A549 (cell line): ENCODE data around the gene HDGFL2. TPM values are rescaled to one million over a fixed set of nuclear protein-coding genes. Genes with fewer than 3 reads are reported as not detected.

Experiments used
- ATAC-seq, 2 experiments: fragments of 200-7000 bp in 1 of 2; fragments of >200 bp in 1 of 2; cut with Nextera tagmentation in 1 of 2; cut with Tn5 transposase in 1 of 2; 3 replicates each; pipeline versions ENCODE4 v1.8.0 to v1.9.1; 2018 to 2020; ENCODE audit warnings: mild to moderate bottlenecking in 1 of 2, moderate library complexity in 1 of 2
- CTCF ChIA-PET: fragments of 300-600 bp; sonication (Branson Sonifier 250); formaldehyde crosslinking; extraction: SDS; loops from one replicate; lab custom pipeline; 2021; ENCODE audit warnings: antibody characterized with exemption, inconsistent platforms; lab: Yijun Ruan, JAX
- POLR2A ChIA-PET: fragments of 350-600 bp; formaldehyde crosslinking; extraction: SDS; loops from one replicate; lab custom pipeline; 2021; ENCODE audit warnings: antibody characterized with exemption, inconsistent platforms; lab: Yijun Ruan, JAX
- DNase-seq, 2 experiments: peaks; one replicate each; pipeline versions ENCODE4 v3.0.0 to v3.0.0-alpha.2; 2011 to 2016; ENCODE audit warnings: low read depth in 1 of 2, low spot score in 1 of 2
- FAIRE-seq: peaks from 2 replicates; lab custom pipeline; 2011; peaks lifted over from hg19 to GRCh38; lab: Jason Lieb, UNC
- H3K27ac ChIP-seq, 2 experiments: fragments of >200 bp; sonication (Bioruptor Twin); formaldehyde crosslinking; 3 replicates each; pipeline ENCODE4 v1.5.1; 2016 to 2017
- H3K4me1 ChIP-seq: fragments of >200 bp; sonication (Bioruptor Twin); formaldehyde crosslinking; 3 replicates; pipeline ENCODE4 v1.6.1; 2016
- H3K4me2 ChIP-seq: fragments of >200 bp; sonication (Bioruptor Twin); formaldehyde crosslinking; 3 replicates; pipeline ENCODE4 v1.6.1; 2016
- H3K4me3 ChIP-seq: fragments of >200 bp; sonication (Bioruptor Twin); formaldehyde crosslinking; 3 replicates; pipeline ENCODE4 v1.5.1; 2016
- H3K9me3 ChIP-seq: fragments of >200 bp; sonication (Bioruptor Twin); formaldehyde crosslinking; 3 replicates; pipeline ENCODE4 v1.6.1; 2016
- BHLHE40 ChIP-seq: IDR thresholded peaks from 2 replicates; pipeline ENCODE4 v1.6.1; 2012; ENCODE audit warnings: low read depth, low read length, inconsistent platforms
- CBX8 ChIP-seq: fragments of 200-600 bp; sonication (generic); IDR thresholded peaks from 2 replicates; pipeline ENCODE4 v1.6.1; 2016
- CEBPB ChIP-seq, 2 experiments: fragments of >200 bp in 1 of 2; sonication (Bioruptor Twin) in 1 of 2; formaldehyde crosslinking in 1 of 2; IDR thresholded peaks; 2 replicates each; pipeline ENCODE4 v1.6.1; 2012 to 2016
- CHD2 ChIP-seq: fragments of 150-350 bp; IDR thresholded peaks from 2 replicates; pipeline ENCODE4 v1.6.1; 2014; ENCODE audit warnings: low read length; ENCODE audit not compliant: partially characterized antibody
- CHD4 ChIP-seq: fragments of 200-600 bp; sonication (generic); IDR thresholded peaks from 2 replicates; pipeline ENCODE4 v1.6.1; 2016; ENCODE audit warnings: antibody characterized with exemption, mild to moderate bottlenecking, borderline replicate concordance
- EP300 ChIP-seq, 2 experiments: fragments of >200 bp; sonication (Bioruptor Twin); formaldehyde crosslinking; IDR thresholded peaks; 2 replicates in 1 of 2; 3 replicates in 1 of 2; pipeline ENCODE4 v1.6.1; 2016 to 2017
- FOSB ChIP-seq: fragments of 250-450 bp; sonication (Bioruptor Pico); IDR thresholded peaks from 2 replicates; pipeline ENCODE4 v1.5.0; 2020; ENCODE audit warnings: mild to moderate bottlenecking, moderate library complexity
- FOXS1 ChIP-seq: fragments of 250-450 bp; sonication (Bioruptor Pico); IDR thresholded peaks from 2 replicates; pipeline ENCODE4 v1.5.0; 2020; ENCODE audit warnings: mild to moderate bottlenecking, moderate library complexity
- GATA3 ChIP-seq: IDR thresholded peaks from 2 replicates; pipeline ENCODE4 v1.6.1; 2012; ENCODE audit warnings: borderline replicate concordance
- JUN ChIP-seq, 2 experiments: fragments of >200 bp; sonication (Bioruptor Twin); formaldehyde crosslinking; IDR thresholded peaks; 2 replicates in 1 of 2; 3 replicates in 1 of 2; pipeline ENCODE4 v1.6.1; 2016 to 2017
- POLR2A ChIP-seq: IDR thresholded peaks from 2 replicates; pipeline ENCODE4 v1.6.1; 2012; ENCODE audit warnings: mild to moderate bottlenecking, low read length
- RARB ChIP-seq: fragments of 250-450 bp; sonication (Bioruptor Pico); IDR thresholded peaks from 2 replicates; pipeline ENCODE4 v1.8.0; 2021; ENCODE audit warnings: mild to moderate bottlenecking, moderate library complexity
- RCOR1 ChIP-seq: fragments of 150-350 bp; IDR thresholded peaks from 2 replicates; pipeline ENCODE4 v1.6.1; 2014; ENCODE audit warnings: antibody characterized with exemption, low read length, low read depth
- SREBF2 ChIP-seq: fragments of 450-650 bp; IDR thresholded peaks from 2 replicates; pipeline ENCODE4 v1.6.1; 2014; ENCODE audit warnings: mild to moderate bottlenecking, moderate library complexity
- WGBS: methylation state at CpG from one replicate; pipeline ENCODE4 v1.1.6; 2017; ENCODE audit errors: missing lambda C conversion rate; 5-methylcytosine and 5-hydroxymethylcytosine counted together
- polyA plus RNA-seq, 4 experiments: library from polyadenylated mRNA; depleted of rRNA in 3 of 4; stranded (reverse); fragments of >200 nt; fragmentation: RNase III in 1 of 4; extraction: RNeasy Plus Mini Kit Qiagen cat#74134 plus additional on column Dnase treatment in 1 of 4; gene quantifications; 2 replicates in 3 of 4; 3 replicates in 1 of 4; pipeline ENCODE4 v1.2.3, GENCODE V29; 2011 to 2017
- TF ChIP-seq, protein P1 (sequence below): fragments of >200 bp; sonication (Bioruptor Twin); formaldehyde crosslinking; IDR thresholded peaks from 3 replicates; pipeline ENCODE4 v1.5.1; 2016
- TF ChIP-seq, protein P2 (sequence below): fragments of 150-350 bp; IDR thresholded peaks from 2 replicates; pipeline ENCODE4 v1.6.1; 2014; ENCODE audit warnings: low read depth, mild to moderate bottlenecking, low read length
- TF ChIP-seq, protein P3 (sequence below): fragments of 450-650 bp; IDR thresholded peaks from 2 replicates; pipeline ENCODE4 v1.6.1; 2014; ENCODE audit warnings: antibody characterized with exemption
- TF ChIP-seq, protein P4 (sequence below): IDR thresholded peaks from 2 replicates; pipeline ENCODE4 v1.6.1; 2012
- TF ChIP-seq, protein P5 (sequence below): IDR thresholded peaks from 2 replicates; pipeline ENCODE4 v1.6.1; 2012
- TF ChIP-seq, protein P6 (sequence below): fragments of >200 bp; sonication (Bioruptor Twin); formaldehyde crosslinking; IDR thresholded peaks from 3 replicates; pipeline ENCODE4 v1.6.1; 2016
- TF ChIP-seq, protein P7 (sequence below): IDR thresholded peaks from 2 replicates; pipeline ENCODE4 v1.6.1; 2012; ENCODE audit warnings: low read depth, borderline replicate concordance

HDGFL2 gene
- polyA plus RNA-seq, 2 of the 4 experiments (the other 2 are of a cell fraction), result 10.8 to 34.3 TPM

DNA sequence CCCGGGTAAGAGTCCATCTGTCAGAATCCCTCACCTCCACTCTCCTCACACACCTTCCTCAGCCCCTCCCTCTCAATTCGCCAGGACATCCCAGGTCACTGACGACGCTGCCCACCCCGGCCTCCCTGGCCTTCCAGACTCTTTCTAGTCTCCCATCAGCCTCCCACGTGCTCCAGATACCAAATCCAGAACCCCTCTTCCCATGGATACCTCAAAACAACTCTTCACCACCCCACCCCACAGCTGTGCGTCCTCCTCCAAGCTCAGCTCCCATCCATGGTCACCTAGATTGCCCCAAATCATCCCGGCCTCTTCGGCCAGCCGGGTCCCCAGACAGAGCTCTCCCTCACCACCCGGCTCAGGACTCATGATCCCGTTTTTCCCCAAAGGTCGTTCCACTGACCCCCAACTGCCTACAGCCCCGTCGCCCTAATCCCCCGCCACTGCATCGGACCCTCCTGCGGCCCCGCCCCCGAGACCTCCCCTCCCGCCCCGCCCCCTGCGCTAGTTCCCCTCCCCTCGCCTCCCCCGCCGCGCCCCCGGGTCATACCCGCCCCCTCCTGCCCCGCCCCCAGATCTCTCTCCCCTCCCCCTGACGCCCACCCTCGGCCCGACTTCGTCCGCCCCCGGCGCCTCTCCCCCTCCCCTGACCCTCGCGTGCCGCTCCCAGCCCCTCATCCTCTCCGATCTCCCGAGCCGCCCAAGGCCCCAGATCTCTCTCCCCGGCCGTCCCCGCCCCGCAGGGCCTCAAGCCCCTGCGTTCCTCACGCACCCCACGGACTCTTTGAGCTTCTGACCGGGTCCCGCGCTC is 15.0 kb upstream of the HDGFL2 start:
- ChIA-PET CTCF (interaction anchor here (1.0 kb wide), 1 partner anchor 57 kb away, joined by 4 read pairs; the partner anchor contains the start of gene SH3GL1), POLR2A (interaction anchor here (1.0 to 1.2 kb wide), 2 partner anchors 14 to 15 kb away, joined by 3 read pairs; no protein-coding TSS in a partner anchor)
- H3K4me3 ChIP-seq, result peak overlapping the region; percentile 56
- peaks cover 14% of the 10 kb centered on the region; the same call in 2 of the 3 replicates for H3K4me1 ChIP-seq
- peak overlapping the region; percentile 95 for H3K4me2 ChIP-seq
- 27% methylated on average over 14 of the region's 53 CpGs for WGBS
- ATAC-seq, result peak; percentile 15 to 17; a peak in 3 of 6 replicates
- TF ChIP-seq CHD2 (no peak), CHD4 (no peak), FOXS1 (CRISPR knock-in tag) (no peak), BHLHE40 (no peak)
- TF ChIP-seq, protein P1, sequence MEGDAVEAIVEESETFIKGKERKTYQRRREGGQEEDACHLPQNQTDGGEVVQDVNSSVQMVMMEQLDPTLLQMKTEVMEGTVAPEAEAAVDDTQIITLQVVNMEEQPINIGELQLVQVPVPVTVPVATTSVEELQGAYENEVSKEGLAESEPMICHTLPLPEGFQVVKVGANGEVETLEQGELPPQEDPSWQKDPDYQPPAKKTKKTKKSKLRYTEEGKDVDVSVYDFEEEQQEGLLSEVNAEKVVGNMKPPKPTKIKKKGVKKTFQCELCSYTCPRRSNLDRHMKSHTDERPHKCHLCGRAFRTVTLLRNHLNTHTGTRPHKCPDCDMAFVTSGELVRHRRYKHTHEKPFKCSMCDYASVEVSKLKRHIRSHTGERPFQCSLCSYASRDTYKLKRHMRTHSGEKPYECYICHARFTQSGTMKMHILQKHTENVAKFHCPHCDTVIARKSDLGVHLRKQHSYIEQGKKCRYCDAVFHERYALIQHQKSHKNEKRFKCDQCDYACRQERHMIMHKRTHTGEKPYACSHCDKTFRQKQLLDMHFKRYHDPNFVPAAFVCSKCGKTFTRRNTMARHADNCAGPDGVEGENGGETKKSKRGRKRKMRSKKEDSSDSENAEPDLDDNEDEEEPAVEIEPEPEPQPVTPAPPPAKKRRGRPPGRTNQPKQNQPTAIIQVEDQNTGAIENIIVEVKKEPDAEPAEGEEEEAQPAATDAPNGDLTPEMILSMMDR, result no peak
- TF ChIP-seq, all 56 proteins: peak for 0
- DNase-seq (peak in 1 of 2 experiments; percentile 35), FAIRE-seq (no peak)
- Histone ChIP-seq H3K27ac (peak overlapping the region; percentile 81 to 96), H3K9me3 (no peaks in the 10 kb centered on the region)

DNA sequence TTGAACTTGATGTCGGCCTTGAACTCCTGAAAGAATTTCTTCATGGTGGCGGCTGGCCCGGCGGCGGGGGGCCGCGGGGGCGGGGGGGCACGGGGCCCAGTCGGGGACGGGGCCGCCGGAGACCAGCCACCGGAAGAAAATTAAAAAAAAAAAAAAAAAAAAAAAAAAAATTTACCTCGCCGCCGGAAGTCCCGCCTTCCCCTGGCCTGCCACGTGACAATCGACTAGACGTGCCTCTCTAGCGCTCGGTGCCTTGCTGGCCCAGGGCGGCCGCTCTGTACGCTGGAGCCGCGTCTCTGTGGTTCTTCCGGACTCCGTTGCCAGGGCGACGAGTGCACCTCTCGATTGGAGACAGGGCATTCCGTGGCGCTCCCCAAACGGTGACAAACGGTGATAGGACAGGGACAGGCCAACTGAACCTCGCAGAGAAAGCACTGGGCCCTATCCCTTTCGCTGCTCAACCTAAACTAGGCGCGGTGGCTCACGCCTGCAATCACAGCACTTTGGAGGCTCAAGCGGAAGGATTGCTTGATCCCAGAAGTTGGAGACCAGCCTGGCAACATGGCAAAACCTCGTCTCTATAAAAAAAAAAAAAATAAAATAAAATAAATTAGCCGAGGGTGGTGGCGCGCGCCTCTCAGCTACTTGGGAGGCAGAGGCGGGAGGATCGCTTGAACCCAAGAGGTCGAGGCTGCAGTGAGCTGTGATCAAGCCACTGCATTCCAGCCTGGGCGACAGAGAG is 14.3 kb upstream of the HDGFL2 start, which contains the start of gene UBXN6:
Gene UBXN6, minus strand, starts transcription at position 141 of the 742 bp plus-strand sequence. Its CDS starts 97 bp downstream, at position 44.
- H3K27ac ChIP-seq, result peak within 1 kb of the TSS; percentile 81 to 96
- ChIA-PET CTCF (interaction anchor here (0.7 kb wide), 1 partner anchor 13 kb away, joined by 3 read pairs; no protein-coding TSS in a partner anchor), POLR2A (interaction anchor here (0.7 to 1.2 kb wide), 4 partner anchors 13 to 254 kb away, joined by 3 to 8 read pairs (median 3); no protein-coding TSS in a partner anchor)
- 18% methylated on average over 38 of the region's 52 CpGs for WGBS
- no peak for TF ChIP-seq CEBPB (IDR thresholded peaks at IDR 0.05)
- TF ChIP-seq GATA3, result no peak
- no peak; the same call in 1 of the 2 replicates for TF ChIP-seq POLR2A
- no peak for TF ChIP-seq FOSB
- no peak for TF ChIP-seq EP300 (IDR thresholded peaks at IDR 0.05)
- TF ChIP-seq, protein P2, sequence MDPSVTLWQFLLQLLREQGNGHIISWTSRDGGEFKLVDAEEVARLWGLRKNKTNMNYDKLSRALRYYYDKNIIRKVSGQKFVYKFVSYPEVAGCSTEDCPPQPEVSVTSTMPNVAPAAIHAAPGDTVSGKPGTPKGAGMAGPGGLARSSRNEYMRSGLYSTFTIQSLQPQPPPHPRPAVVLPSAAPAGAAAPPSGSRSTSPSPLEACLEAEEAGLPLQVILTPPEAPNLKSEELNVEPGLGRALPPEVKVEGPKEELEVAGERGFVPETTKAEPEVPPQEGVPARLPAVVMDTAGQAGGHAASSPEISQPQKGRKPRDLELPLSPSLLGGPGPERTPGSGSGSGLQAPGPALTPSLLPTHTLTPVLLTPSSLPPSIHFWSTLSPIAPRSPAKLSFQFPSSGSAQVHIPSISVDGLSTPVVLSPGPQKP, result 0 out of 2 replicates have a peak, but pooled peaks have one; percentile 8
- no peak for TF ChIP-seq CBX8
- peak in 1 of 2 experiments; percentile 65; a peak in 2 of 5 replicates for TF ChIP-seq JUN (IDR thresholded peaks at IDR 0.05)
- no peak for TF ChIP-seq RCOR1
- TF ChIP-seq, protein P3, sequence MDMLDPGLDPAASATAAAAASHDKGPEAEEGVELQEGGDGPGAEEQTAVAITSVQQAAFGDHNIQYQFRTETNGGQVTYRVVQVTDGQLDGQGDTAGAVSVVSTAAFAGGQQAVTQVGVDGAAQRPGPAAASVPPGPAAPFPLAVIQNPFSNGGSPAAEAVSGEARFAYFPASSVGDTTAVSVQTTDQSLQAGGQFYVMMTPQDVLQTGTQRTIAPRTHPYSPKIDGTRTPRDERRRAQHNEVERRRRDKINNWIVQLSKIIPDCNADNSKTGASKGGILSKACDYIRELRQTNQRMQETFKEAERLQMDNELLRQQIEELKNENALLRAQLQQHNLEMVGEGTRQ, result peak; percentile 77
- TF ChIP-seq, protein P4, sequence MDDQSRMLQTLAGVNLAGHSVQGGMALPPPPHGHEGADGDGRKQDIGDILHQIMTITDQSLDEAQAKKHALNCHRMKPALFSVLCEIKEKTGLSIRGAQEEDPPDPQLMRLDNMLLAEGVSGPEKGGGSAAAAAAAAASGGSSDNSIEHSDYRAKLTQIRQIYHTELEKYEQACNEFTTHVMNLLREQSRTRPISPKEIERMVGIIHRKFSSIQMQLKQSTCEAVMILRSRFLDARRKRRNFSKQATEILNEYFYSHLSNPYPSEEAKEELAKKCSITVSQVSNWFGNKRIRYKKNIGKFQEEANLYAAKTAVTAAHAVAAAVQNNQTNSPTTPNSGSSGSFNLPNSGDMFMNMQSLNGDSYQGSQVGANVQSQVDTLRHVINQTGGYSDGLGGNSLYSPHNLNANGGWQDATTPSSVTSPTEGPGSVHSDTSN, result no peak
- TF ChIP-seq SREBF2, result no peak
- TF ChIP-seq, protein P5, sequence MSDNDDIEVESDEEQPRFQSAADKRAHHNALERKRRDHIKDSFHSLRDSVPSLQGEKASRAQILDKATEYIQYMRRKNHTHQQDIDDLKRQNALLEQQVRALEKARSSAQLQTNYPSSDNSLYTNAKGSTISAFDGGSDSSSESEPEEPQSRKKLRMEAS, result peak; percentile 77
- TF ChIP-seq, protein P6, sequence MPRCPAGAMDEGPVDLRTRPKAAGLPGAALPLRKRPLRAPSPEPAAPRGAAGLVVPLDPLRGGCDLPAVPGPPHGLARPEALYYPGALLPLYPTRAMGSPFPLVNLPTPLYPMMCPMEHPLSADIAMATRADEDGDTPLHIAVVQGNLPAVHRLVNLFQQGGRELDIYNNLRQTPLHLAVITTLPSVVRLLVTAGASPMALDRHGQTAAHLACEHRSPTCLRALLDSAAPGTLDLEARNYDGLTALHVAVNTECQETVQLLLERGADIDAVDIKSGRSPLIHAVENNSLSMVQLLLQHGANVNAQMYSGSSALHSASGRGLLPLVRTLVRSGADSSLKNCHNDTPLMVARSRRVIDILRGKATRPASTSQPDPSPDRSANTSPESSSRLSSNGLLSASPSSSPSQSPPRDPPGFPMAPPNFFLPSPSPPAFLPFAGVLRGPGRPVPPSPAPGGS, result 0 out of 3 replicates have a peak, but pooled peaks have one; percentile 29
- TF ChIP-seq RARB, result no peak
- TF ChIP-seq, protein P7, sequence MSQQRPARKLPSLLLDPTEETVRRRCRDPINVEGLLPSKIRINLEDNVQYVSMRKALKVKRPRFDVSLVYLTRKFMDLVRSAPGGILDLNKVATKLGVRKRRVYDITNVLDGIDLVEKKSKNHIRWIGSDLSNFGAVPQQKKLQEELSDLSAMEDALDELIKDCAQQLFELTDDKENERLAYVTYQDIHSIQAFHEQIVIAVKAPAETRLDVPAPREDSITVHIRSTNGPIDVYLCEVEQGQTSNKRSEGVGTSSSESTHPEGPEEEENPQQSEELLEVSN, result no peak
- H3K4me1 ChIP-seq, result peaks cover 14% of the 10 kb centered on the region; the same call in 2 of the 3 replicates
- peak; percentile 92 to 98 for DNase-seq
- peak; percentile 84 to 89 for ATAC-seq
- peak within 1 kb of the TSS; percentile 95 for H3K4me2 ChIP-seq
- H3K9me3 ChIP-seq, result no peaks in the 10 kb centered on the region
- peak within 1 kb of the TSS; percentile 56 for H3K4me3 ChIP-seq
- no peak for FAIRE-seq
